Parietal lobe (tissue), 1 donor: ENCODE measurements around the gene PCDH7. TPM values are rescaled to one million over a fixed set of nuclear protein-coding genes. Genes with fewer than 3 reads are reported as not detected.

ENCODE experiments used
- total RNA-seq: library from RNA; depleted of rRNA; stranded (reverse); fragments of >200 nt; gene quantifications from one replicate; pipeline ENCODE4 v1.2.3, GENCODE V29; 2014

Gene PCDH7
- total RNA-seq: 126 TPM

DNA sequence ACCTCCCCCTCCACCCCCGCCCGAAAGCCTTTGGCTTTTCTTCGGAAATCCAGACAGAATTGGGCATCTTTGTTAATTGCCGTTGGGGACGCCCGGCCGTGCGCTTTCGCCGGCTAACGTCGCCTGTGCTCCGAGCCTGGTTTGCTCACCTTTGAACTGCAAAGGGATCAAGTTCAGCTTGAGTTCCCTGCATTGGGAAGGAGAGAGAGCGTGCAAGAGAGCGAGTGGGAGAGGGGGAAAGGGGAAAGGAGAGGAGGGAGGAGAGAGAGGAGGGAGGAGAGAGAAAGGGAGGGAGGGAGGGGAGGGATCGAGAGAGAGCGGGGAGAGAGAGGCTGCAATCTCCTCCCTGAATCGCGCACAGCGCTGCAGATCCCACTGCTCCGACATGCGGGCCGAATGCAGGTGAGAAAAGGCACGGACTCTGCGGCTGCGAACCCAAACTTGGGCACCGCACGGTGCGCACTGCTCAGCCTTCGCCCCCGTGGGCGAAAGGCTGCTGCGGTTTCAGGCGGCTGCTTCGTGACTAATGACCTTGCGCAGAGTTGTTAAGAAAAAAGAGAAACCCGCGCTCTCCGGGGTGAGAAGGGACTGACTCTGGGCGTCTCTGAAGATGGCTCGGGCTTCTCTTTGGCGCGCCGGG is at the start of gene PCDH7:
PCDH7 (plus strand) TSS at position 349 of the 640 bp plus-strand sequence. CDS start 1,054 bp downstream, outside the sequence.

